Measurements from ENCODE around the gene NR2F1.

The NR2F1 gene

GRCh38 chr5:93604644-93605515 lies 21.9 kb downstream of the NR2F1 start:
- DNase-seq = no peak

GRCh38 chr5:93606382-93606752 lies 23.3 kb downstream of the NR2F1 start:
- DNase-seq = no peak

GRCh38 chr5:93607367-93608258 lies 24.6 kb downstream of the NR2F1 start:
- no peak for DNase-seq

GRCh38 chr5:93608855-93609254 lies 25.8 kb downstream of the NR2F1 start:
- DNase-seq = no peak

- no peak for DNase-seq
Observed at GRCh38 chr5:93609762-93610161, 26.7 kb downstream of the NR2F1 start.

- no peak for DNase-seq
Observed at GRCh38 chr5:93610581-93611272, 27.7 kb downstream of the NR2F1 start.

GRCh38 chr5:93611273-93611975 lies 28.4 kb downstream of the NR2F1 start:
- no peak for DNase-seq

- DNase-seq = no peak
Observed at GRCh38 chr5:93611976-93612854, 29.2 kb downstream of the NR2F1 start.

- DNase-seq = no peak
Observed at GRCh38 chr5:93612855-93613243, 29.8 kb downstream of the NR2F1 start.

- DNase-seq = no peak
Observed at GRCh38 chr5:93616538-93617174, 33.6 kb downstream of the NR2F1 start.

- DNase-seq = peak; percentile 52
Observed at GRCh38 chr5:93620487-93621326, 37.7 kb downstream of the NR2F1 start.

- no peak for DNase-seq
Observed at GRCh38 chr5:93621327-93621798, 38.3 kb downstream of the NR2F1 start.

GRCh38 chr5:93622240-93622885 lies 39.3 kb downstream of the NR2F1 start:
- DNase-seq = peak; percentile 65

GRCh38 chr5:93623153-93623552 lies 40.1 kb downstream of the NR2F1 start:
- no peak for DNase-seq

GRCh38 chr5:93626801-93627200 lies 43.8 kb downstream of the NR2F1 start:
- no peak for DNase-seq

- DNase-seq = no peak
Observed at GRCh38 chr5:93632327-93632726, 49.3 kb downstream of the NR2F1 start.

- DNase-seq = no peak
Observed at GRCh38 chr5:93635991-93636390, 53.0 kb downstream of the NR2F1 start.

GRCh38 chr5:93636837-93637236 lies 53.8 kb downstream of the NR2F1 start:
- no peak for DNase-seq

- DNase-seq = no peak
Observed at GRCh38 chr5:93637697-93638096, 54.7 kb downstream of the NR2F1 start.

All from CD4-positive, alpha-beta T cell treated with Interleukin-15 for 1 hour (primary cell).